Measurements from ENCODE around the gene FARSA. TPM values are rescaled to one million over a fixed set of nuclear protein-coding genes. Genes with fewer than 3 reads are reported as not detected.
"Not testable (repeated sequence)": the region's sequence is repeated elsewhere in the genome, so short reads cannot be mapped to it uniquely, and the experiment has no call there.

Gene FARSA
- total RNA-seq, 2 experiments from 2014 or later, result 77.9 to 82.8 TPM

DNA sequence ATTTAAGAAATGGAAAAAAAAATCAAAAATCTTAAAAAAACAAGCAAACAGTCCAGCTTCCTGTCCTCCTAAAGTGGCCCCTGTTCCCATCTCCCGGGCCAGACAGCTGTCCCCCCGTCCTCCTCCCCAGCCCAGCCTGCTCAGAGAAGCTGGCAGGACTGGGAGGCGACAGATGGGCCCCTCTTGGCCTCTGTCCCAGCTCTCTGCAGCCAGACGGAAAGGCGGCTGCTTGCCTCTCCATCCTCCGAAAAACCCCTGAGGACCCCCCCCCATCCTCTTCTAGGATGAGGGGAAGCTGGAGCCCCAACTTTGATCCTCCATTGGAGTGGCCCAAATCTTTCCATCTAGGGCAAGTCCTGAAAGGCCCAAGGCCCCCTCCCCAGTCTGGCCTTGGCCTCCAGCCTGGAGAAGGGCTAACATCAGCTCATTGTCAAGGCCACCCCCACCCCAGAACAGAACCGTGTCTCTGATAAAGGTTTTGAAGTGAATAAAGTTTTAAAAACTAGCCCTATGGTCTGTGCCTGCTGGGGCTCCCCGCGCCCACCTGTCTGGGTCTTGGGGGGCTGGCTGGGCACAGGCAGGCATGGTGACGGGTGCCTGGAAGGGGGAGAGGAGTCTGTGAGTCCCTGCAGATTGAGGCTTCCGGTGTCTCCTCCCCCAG lies 19.8 kb upstream of the FARSA start:
- H3K4me3 Mint-ChIP-seq, result no peak overlapping the region
- no peak for DNase-seq
- peaks cover 39% of the 10 kb centered on the region for H3K36me3 Mint-ChIP-seq (ENCODE audit: low read depth)
- H3K27ac Mint-ChIP-seq, result peak overlapping the region; percentile 76
- H3K27me3 Mint-ChIP-seq (ENCODE audit: low read depth), result no peaks in the 10 kb centered on the region
- H3K9me3 Mint-ChIP-seq, result no peaks in the 10 kb centered on the region
- CTCF ChIA-PET, result interaction anchor here (6.2 kb wide), 1 partner anchor 12 kb away, joined by 36 read pairs; no protein-coding TSS in a partner anchor
- peaks cover 48% of the 10 kb centered on the region for H3K4me1 Mint-ChIP-seq (ENCODE audit: low read depth)
- intact Hi-C loops (cut with micrococcal nuclease), result no loop called here

DNA sequence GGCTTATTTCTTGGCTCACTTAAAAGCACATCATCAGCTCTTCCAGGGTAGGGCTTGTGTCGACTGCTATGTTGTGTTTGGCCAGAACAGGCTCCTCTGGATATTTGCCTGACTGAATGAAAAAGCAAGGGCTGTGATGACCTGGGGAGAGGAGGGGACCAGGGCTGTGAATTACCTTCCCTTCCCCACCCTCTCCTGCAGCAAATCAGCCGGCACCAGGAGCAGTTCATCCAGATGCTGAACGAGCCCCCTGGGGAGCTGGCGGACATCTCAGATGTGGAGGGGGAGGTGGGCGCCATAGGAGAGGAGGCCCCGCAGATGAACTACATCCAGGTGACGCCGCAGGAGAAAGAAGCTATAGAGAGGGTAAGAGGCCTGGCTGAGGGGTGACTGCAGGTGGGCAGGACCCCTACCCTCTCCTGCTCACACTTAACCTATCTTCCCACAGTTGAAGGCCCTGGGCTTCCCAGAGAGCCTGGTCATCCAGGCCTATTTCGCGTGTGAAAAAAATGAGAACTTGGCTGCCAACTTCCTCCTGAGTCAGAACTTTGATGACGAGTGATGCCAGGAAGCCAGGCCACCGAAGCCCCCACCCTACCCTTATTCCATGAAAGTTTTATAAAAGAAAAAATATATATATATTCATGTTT lies 19.1 kb upstream of the FARSA start:
- peak overlapping the region; percentile 76 for H3K27ac Mint-ChIP-seq
- CTCF ChIA-PET, result interaction anchor here (0.6 to 6.2 kb wide), 2 partner anchors 13 to 61 kb away, joined by 3 to 36 read pairs; no protein-coding TSS in a partner anchor
- no peaks in the 10 kb centered on the region for H3K9me3 Mint-ChIP-seq
- H3K36me3 Mint-ChIP-seq (ENCODE audit: low read depth), result peaks cover 45% of the 10 kb centered on the region
- H3K4me3 Mint-ChIP-seq, result no peak overlapping the region
- peaks cover 53% of the 10 kb centered on the region for H3K4me1 Mint-ChIP-seq (ENCODE audit: low read depth)
- intact Hi-C loops (cut with micrococcal nuclease), result no loop called here
- no peaks in the 10 kb centered on the region for H3K27me3 Mint-ChIP-seq (ENCODE audit: low read depth)
- no peak for DNase-seq

DNA sequence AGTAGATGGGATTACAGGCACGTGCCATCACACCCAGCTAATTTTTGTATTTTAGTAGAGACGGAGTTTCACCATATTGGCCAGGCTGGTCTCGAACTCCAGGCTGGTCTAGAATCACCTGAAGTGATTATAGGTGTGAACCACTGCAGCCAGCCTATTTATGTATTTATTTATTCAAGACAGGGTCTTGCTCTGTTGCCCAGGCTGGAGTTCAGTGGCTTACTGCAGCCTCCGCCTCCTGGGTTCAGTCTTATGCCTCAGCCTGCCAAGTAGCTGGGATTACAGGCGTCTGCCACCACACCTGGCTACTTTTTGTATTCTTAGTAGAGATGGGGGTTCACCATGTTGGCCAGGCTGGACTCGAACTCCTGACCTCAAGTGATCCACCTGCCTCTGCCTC lies 18.5 kb upstream of the FARSA start:
- H3K4me3 Mint-ChIP-seq; DNase-seq; H3K9me3 Mint-ChIP-seq; intact Hi-C loops (cut with micrococcal nuclease); H3K27me3 Mint-ChIP-seq (ENCODE audit: low read depth): not testable (repeated sequence)
- Mint-ChIP-seq H3K36me3 (ENCODE audit: low read depth) (peaks cover 47% of the 10 kb centered on the region), H3K4me1 (ENCODE audit: low read depth) (peaks cover 55% of the 10 kb centered on the region), H3K27ac (peak overlapping the region; percentile 48)
- CTCF ChIA-PET, result interaction anchor here (0.6 to 6.2 kb wide), 2 partner anchors 13 to 61 kb away, joined by 3 to 36 read pairs; no protein-coding TSS in a partner anchor

DNA sequence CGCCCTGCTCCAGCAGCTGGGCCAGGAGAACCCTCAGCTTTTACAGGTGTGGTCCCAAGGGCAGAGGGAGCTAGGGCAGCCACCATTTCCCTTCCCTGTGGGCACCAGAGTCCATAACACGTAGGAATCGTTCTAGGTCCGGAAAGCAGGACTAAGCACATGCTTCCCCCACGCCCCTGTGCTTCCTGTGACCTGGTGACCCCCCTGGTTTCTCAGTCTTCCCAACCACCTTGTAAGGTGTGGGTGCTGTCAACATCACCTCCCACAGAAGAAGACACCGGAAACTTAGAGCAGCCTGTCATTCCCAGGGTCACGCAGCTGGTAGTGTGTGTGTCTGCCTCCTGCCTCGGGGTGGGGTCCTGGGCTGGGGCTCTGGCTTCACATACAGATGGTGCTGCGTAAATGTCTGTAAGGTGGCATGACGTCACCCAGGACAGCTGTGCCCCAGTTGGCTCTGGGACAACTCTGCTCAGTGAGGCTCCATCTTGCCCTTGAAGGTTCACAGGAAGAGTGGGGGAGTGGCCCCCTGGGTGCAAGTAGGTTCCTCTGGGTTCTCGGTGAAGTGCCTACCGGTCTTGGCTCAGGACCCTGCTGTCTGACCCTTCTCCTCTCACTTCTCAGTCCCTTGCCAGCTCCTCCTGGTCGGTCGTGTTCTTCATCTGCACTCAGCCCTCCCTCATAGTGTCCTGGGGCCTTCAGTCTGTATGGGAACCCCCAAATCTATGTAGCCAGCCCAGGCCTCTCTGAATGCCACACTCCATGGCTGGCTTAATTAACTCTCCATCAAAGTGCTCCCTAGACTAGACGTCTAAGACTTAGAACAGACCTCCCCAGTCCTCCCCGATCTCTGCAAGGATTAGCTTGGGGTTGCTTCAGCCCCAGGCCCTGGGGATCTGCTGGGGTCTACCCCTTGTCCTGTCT lies 16.1 kb upstream of the FARSA start:
- Mint-ChIP-seq H3K4me3 (no peak overlapping the region), H3K27ac (peak overlapping the region; percentile 59), H3K4me1 (ENCODE audit: low read depth) (peaks cover 52% of the 10 kb centered on the region), H3K36me3 (ENCODE audit: low read depth) (peaks cover 64% of the 10 kb centered on the region), H3K9me3 (no peaks in the 10 kb centered on the region), H3K27me3 (ENCODE audit: low read depth) (no peaks in the 10 kb centered on the region)
- DNase-seq, result no peak
- CTCF ChIA-PET, result interaction anchor here (1.4 kb wide), 1 partner anchor 16 kb away, joined by 8 read pairs; no protein-coding TSS in a partner anchor
- intact Hi-C loops (cut with micrococcal nuclease), result no loop called here

DNA sequence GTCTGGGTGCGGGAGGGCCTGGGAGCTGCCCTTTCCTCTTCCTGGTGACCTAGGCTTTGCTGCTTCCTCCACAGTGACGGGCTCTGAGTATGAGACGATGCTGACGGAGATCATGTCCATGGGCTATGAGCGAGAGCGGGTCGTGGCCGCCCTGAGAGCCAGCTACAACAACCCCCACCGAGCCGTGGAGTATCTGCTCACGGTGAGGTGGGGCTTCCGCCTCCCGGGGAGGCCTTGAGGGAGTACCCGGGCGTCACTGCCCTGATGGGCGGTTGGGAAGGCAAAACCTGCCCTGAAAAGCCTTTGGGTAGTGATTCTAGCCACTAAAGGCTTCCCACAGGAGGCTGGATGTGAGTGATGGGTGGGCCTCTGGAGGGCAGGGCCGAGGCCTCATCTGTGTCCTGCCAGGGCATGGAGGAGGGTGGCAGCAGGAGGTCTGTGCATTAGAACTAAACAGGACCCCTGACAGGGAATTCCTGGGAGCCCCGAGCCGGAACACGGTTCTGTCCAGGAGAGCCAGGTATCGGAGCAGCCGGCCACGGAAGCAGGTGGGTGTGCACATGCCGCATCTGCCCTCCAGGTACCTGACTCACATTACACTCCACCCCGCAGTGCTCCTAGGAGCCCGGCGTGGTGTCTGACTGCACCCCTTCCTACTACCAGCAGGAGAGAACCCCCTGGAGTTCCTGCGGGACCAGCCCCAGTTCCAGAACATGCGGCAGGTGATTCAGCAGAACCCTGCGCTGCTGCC lies 15.3 kb upstream of the FARSA start:
- Mint-ChIP-seq H3K36me3 (ENCODE audit: low read depth) (peaks cover 69% of the 10 kb centered on the region), H3K4me1 (ENCODE audit: low read depth) (peaks cover 50% of the 10 kb centered on the region), H3K9me3 (no peaks in the 10 kb centered on the region), H3K27me3 (ENCODE audit: low read depth) (no peaks in the 10 kb centered on the region), H3K27ac (no peak overlapping the region), H3K4me3 (no peak overlapping the region)
- CTCF ChIA-PET, result interaction anchor here (1.2 to 2.8 kb wide), 2 partner anchors 17 to 145 kb away, joined by 3 to 17 read pairs; no protein-coding TSS in a partner anchor
- no peak for DNase-seq
- intact Hi-C loops (cut with micrococcal nuclease), result no loop called here

DNA sequence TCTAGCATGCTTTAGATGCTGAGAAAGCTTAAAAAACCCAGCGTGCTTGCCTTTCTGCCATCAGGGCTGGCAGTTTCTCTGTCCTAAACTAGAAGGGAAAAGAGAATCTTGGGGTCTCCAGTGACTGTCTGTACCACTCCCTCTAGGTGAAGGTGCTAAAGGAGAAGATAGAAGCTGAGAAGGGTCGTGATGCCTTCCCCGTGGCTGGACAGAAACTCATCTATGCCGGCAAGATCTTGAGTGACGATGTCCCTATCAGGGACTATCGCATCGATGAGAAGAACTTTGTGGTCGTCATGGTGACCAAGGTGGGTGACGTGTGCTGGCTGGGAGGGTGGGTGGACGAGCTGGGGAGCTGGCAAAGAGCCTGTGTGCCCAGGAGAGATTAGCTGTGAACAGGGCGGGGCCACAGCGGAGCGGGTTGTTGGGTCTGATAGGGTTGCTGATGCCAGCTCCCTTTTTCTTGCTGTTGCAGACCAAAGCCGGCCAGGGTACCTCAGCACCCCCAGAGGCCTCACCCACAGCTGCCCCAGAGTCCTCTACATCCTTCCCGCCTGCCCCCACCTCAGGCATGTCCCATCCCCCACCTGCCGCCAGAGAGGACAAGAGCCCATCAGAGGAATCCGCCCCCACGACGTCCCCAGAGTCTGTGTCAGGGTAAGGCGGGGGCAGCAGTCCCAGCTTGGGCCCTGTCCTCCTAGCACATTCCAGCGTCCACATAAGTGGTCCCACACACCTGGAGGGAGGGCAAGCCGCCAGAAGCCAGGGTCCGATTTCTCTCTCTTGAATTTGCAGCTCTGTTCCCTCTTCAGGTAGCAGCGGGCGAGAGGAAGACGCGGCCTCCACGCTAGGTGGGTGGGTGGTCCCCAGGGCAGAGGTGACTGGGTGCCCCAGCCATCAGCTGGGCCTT lies 14.4 kb upstream of the FARSA start:
- no peak overlapping the region for H3K27ac Mint-ChIP-seq
- H3K9me3 Mint-ChIP-seq, result no peaks in the 10 kb centered on the region
- peaks cover 71% of the 10 kb centered on the region for H3K36me3 Mint-ChIP-seq (ENCODE audit: low read depth)
- intact Hi-C loops (cut with micrococcal nuclease), result no loop called here
- H3K27me3 Mint-ChIP-seq (ENCODE audit: low read depth), result no peaks in the 10 kb centered on the region
- CTCF ChIA-PET, result interaction anchor here (1.0 to 2.8 kb wide), 3 partner anchors 15 to 146 kb away, joined by 3 to 17 read pairs (median 3); no protein-coding TSS in a partner anchor
- DNase-seq, result no peak
- peaks cover 48% of the 10 kb centered on the region for H3K4me1 Mint-ChIP-seq (ENCODE audit: low read depth)
- H3K4me3 Mint-ChIP-seq, result no peak overlapping the region

DNA sequence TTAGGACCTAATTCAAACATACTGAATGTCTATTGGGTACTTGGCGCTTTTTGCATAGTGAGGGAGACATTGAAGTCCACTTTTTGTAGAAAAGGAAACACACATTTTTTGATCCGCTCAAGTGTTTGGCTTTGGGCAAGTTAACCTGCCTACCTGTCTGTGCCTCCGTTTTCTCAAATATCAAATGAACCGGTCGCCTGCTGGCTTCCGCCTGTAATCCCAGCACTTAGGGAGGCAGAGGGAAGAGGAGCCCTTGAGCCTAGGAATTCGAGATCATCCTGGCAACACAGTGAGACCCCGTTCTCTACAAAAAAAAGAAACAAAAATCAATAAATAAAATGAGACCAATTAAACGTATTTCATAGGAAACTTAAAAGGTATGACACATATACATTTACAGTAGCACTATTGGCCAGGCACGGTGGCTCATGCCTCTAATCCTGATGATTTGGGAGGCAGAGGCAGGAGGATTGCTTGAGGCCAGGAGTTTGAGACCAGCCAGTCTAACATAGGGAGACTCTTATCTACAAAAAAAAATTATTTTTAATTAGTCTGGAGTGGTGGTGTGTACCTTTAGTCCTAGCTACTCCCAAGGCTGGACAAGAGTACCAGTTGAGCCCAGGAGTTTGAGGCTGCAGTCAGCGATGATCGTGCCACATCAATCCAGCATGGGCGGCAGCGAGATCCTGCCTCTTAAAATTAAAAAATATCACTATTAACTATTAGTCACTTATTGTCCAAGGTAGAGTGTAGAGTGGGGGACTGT lies 13.4 kb upstream of the FARSA start:
- H3K4me3 Mint-ChIP-seq, result peak overlapping the region; percentile 90
- intact Hi-C loops (cut with micrococcal nuclease), result no loop called here
- no peak for DNase-seq
- peak overlapping the region; percentile 91 for H3K27ac Mint-ChIP-seq
- H3K36me3 Mint-ChIP-seq (ENCODE audit: low read depth), result peaks cover 72% of the 10 kb centered on the region
- H3K4me1 Mint-ChIP-seq (ENCODE audit: low read depth), result peaks cover 51% of the 10 kb centered on the region
- CTCF ChIA-PET, result interaction anchor here (1.0 to 2.8 kb wide), 2 partner anchors 9 to 19 kb away, joined by 3 to 17 read pairs; no protein-coding TSS in a partner anchor
- H3K9me3 Mint-ChIP-seq, result no peaks in the 10 kb centered on the region
- H3K27me3 Mint-ChIP-seq (ENCODE audit: low read depth), result no peaks in the 10 kb centered on the region

DNA sequence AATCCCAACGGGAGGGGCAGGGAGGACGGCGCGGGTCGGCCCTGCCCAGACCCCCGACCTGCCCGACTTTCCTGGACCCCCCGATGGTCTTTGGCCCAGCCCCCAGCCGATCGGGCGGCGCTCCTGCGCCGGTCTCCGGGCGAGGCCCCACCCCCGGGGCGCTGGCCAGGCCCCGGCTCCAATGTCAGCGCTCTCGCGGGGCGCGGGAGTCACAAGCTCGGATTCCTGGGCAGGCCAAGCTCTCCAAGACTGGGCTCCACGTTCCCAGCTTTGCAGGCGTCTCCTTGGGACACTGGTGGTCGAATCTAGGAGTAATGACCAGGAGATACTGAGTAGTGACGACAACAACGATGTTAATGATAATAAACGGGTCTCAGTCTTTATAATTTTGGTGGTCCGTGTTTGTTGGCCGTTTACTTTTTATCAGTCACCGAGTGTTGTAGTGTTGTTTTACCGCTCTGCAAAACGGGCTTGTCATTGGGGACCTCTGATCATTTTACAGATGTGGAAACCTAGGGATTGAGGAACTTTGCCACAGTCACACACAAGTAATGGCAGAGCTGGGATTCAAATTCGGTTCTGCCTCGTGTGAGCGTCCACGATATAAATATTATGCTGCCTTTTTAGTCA lies 12.7 kb upstream of the FARSA start:
- CTCF ChIA-PET, result interaction anchor here (1.0 to 2.8 kb wide), 2 partner anchors 9 to 20 kb away, joined by 3 to 17 read pairs; no protein-coding TSS in a partner anchor
- Mint-ChIP-seq H3K9me3 (no peaks in the 10 kb centered on the region), H3K36me3 (ENCODE audit: low read depth) (peaks cover 71% of the 10 kb centered on the region), H3K4me3 (peak overlapping the region; percentile 90), H3K27me3 (ENCODE audit: low read depth) (no peaks in the 10 kb centered on the region), H3K4me1 (ENCODE audit: low read depth) (peaks cover 54% of the 10 kb centered on the region), H3K27ac (peak overlapping the region; percentile 91)
- DNase-seq, result peak; percentile 59
- intact Hi-C loops (cut with micrococcal nuclease), result no loop called here

DNA sequence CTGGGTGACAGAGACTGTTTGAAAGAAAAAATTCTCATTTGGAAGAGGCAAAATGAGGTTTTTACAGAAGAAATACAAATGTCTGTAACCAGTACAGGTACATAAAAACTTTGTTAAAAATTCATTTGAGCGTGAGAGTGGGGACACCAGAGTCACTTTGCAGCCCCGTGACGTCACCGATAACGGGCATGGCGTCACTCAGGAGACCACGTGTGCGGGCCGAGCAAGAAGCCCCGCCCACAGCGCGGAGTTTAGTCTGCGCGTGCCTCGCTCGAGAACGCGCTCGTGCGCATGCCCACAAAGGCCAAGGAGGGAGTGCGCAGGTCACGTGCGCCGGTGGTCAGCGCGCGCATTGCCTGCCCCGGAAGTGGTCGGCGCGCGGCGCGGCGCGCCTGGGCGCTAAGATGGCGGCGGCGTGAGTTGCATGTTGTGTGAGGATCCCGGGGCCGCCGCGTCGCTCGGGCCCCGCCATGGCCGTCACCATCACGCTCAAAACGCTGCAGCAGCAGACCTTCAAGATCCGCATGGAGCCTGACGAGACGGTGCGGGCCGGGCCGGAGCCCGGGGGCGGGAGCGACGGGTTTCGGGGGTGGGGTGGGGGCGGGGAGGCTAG lies 12.1 kb upstream of the FARSA start, which contains the start of gene RAD23A:
Gene RAD23A (plus strand): TSS at position 384 of the 613 bp plus-strand sequence. CDS start 87 bp downstream, at position 471.
- DNase-seq, result peak; percentile 98
- intact Hi-C loops (cut with micrococcal nuclease), result loop anchor here (1.0 kb wide), 3 partner anchors 8 to 60 kb away; no protein-coding TSS in a partner anchor
- peak within 1 kb of the TSS; percentile 97 for H3K27ac Mint-ChIP-seq
- no peaks in the 10 kb centered on the region for H3K9me3 Mint-ChIP-seq
- CTCF ChIA-PET, result interaction anchor here (1.0 to 2.8 kb wide), 2 partner anchors 8 to 20 kb away, joined by 3 to 17 read pairs; no protein-coding TSS in a partner anchor
- peaks cover 57% of the 10 kb centered on the region for H3K4me1 Mint-ChIP-seq (ENCODE audit: low read depth)
- no peaks in the 10 kb centered on the region for H3K27me3 Mint-ChIP-seq (ENCODE audit: low read depth)
- H3K4me3 Mint-ChIP-seq, result peak within 1 kb of the TSS; percentile 90
- peaks cover 74% of the 10 kb centered on the region for H3K36me3 Mint-ChIP-seq (ENCODE audit: low read depth)
